Prostate gland (tissue), 2 donors: ENCODE measurements around the gene ZC3H18.

Experiments used
- CTCF ChIP-seq, 4 experiments: fragments of 200-600 bp in 2 of 4; fragments of 450-650 bp in 2 of 4; sonication (generic) in 2 of 4; IDR thresholded peaks; 1 replicate in 3 of 4; 2 replicates in 1 of 4; pipeline ENCODE4 v1.5.1; 2016 to 2019; ENCODE audit warnings: antibody characterized with exemption in 4 of 4, mild to moderate bottlenecking in 2 of 4, moderate library complexity in 2 of 4
- POLR2AphosphoS5 ChIP-seq: sonication (generic); formaldehyde crosslinking; IDR thresholded peaks from one replicate; pipeline ENCODE4 v1.6.1; 2017; ENCODE audit warnings: antibody characterized with exemption

GRCh38 chr16:88596483-88596882 is 26.3 kb downstream of the ZC3H18 start:
- TF ChIP-seq CTCF (IDR thresholded peaks at IDR 0.05): no peak
- TF ChIP-seq POLR2AphosphoS5: no peak
